ENCODE measurements around the gene WWC2. TPM values are rescaled to one million over a fixed set of nuclear protein-coding genes. Genes with fewer than 3 reads are reported as not detected.

WWC2 gene
- total RNA-seq, 1 donor from 2014 or later: 221 TPM

DNA sequence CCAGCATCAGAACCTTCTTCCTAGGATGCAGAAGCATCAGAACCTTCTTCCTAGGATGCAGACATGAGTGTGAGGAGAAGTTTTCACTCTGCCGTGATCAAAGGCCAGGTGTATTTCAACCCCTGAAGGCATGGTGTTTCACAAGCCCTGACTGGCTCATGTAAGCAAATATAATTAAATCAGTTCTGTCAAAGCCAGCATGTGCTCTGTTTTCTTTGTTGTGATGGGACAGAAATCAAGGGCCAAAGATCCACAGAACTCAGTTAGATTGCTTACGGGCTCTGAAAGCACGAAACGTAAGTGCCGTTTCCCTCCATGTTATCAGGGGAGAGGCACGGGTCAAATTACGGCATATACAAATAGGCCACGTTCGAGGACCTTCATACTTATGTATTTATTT, 255.2 kb downstream of the WWC2 start:
- no peak for DNase-seq (ENCODE audit: low read depth)

DNA sequence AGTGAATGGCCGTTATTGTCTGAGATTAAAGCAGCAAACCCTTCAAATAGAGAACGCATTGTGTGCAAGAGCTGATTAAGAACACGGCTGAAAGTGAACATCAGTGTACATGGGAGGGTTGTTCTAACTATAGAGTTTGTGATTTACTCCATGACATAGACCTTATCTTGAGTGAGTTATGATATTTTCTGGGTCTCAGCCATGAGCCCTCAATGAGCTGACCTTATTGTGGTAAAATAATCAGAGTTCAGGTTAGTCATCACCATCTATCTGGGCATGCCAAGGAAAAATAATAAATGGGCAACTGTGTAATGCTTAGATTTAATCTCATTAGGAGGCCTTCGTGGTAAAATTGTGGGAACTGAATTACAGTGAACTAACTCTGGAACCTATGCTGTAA, 256.3 kb downstream of the WWC2 start:
- DNase-seq (ENCODE audit: low read depth): peak; percentile 49

DNA sequence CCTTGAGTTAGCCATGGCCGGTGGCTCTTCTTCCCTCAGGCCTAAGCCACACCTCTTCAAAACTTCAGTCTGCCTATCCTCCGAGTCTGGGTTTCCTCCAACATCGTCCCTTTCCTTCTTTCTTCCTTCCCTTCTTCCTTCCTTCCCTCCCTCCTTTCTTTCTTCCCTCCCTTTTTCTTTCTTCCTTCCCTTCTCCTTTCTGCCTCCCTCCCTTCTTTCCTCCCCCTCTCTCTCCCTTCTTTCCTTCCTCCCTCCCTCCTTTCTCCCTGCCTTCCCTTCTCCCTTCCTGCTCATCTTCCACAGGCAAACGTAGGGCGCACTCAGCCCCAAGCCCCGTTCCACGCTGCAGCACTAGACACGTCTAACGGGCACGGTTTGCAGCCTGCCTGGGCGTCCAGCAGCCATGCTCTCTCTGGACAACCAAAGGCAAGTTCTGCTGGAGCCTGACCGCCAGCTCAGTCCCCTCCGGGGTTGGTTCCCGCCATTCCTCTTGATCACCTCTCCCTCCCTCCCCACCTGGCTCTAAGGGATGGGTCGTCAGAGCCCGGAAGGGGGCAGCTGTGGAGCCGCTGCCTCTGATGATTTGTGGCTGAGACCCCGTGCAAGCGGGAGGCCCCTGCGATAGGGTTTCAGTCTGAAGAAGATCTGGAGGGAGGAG, 257.2 kb downstream of the WWC2 start:
- no peak for DNase-seq (ENCODE audit: low read depth)

DNA sequence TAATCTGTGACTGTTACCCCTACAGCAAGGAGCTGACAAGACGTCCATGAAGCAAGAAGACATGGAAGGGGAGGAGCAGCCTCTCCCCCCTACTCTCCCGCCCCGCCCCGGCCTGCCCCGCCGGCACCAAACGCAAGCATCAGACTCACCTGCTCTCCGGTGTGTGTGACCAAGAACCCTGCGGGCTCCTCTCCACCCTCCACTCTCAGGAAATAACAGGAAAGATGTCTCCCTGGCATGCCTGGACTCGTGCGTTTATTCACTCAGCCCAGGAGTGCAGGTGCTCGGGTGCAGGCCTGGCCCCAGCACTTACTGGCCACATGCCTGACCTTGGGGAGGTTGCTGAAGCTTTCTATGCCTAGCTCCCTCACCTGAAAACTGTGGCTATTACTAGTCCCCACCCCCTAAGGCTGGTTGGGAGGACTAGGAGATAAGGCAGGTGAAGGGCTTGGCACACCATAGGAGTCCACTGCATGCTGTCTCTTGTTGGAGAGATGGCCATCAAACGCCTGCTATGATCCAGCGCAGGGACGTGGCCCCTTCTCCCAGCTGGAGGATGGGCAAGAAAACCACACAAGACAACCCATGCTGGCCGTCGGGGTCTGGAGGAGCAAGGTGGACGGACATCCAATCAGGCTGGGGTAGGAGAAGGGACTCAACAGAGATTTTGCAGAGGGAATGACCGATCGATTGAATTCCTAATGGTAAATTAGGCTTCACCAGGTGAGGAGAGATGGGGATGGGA, 258.0 kb downstream of the WWC2 start:
- DNase-seq (ENCODE audit: low read depth): no peak

DNA sequence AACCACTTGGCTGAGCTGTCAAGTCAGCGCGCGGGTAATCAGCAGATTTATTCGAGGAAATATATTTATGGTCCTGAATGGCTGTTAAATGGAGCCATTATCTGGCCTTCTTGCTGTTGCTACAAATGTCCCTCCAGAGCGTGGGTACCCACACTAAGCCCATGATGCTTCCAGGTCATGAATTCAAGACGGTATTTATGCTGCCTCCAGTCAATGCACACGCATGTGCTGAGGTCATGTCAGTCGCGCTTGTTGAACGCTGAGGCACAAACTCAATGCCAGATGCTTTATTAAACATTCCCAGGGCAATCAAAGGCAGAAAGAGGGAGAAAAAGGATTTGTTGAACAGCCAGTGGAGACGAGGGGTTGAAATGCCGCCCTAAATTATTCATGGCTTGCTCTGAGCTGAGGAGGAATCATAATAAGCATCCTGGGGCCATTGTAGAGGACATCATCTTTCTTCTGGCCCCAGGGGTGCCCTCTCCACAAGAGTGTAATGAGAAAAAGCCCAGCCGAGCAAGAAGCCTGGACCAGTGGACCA, 259.2 kb downstream of the WWC2 start:
- no peak for DNase-seq (ENCODE audit: low read depth)

DNA sequence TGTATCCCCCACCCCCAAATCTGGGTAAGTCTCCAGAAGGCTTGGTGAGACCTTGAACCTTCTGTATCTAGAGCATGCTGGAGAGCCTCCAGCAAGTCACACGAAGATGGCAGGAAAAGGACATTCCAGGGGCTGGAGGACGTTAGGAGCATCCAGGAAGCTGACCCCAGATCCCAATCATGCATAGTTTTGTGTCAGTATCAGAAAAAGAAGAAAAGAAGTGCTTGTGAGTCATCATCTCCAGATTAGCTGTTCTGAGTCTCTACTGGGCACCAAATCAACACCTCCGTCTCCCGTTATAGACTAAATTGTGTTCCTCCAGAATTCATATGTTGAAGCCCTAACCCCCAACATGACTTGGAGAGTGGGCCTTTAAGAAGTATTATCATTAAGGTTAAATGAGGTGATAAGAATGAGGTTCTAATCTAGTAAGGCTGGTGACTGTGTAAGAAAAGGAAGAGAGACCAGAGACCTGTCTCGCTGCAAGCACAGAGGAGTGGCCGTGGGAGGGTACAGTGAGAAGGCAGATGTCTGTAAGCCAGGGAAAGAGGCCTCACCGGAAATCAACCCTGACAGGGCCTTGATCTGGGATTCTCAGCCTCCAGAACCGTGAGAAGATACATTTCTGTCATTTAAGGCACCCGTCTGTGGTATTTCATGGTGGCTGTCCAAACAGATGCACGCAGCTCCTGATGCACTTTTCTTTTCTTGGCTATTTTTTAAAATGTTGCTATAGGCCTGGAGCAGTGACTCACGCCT, 261.3 kb downstream of the WWC2 start:
- DNase-seq (ENCODE audit: low read depth): no peak

DNA sequence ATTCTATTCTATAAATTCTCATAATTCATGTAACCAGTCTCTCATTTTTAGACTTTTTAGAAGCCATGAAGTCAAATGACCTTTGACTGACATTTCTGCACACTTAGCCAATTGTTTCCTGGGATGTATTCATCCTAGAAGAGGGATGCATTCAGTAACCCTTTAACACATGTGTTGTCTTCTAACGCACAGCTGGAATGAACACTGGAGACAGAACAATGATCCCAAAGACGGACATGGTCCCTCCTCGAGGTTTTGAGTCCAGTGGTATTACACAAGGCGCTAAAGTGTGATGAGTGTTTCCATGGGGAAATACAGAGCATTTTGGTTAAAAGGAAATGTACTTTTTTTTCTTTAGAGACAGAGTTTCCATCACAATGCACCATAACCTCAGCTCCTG, 263.0 kb downstream of the WWC2 start:
- DNase-seq (ENCODE audit: low read depth): no peak

DNA sequence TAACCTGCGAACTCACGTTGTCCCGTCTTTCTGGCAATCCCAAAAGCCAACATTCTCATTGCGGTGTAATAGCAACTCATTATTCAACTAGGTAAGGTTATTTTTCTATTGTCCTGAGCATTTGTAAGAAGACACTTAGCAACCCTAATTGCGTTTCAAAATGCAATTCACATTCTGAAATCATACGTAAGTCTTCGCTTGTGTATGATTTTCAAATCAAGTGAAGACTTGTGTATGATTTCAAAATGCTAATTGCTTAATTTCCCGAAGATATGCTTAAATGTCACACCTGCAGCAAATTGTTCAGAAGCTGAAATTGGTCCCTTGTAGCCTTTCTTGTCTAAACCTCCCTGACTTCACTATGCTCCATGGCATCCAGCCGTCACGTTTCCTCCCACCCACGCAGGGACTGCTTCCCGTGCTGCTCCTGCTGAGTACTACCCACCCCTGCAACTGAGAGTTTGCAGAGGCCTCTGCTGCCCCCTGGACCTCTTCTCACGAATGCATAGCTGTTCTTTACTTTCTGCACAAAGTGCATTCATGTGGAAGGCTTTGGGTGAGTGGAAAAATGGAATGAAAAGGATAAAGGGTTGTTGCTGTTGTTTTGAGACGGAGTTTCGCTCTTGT, 264.0 kb downstream of the WWC2 start:
- DNase-seq (ENCODE audit: low read depth): peak; percentile 26

DNA sequence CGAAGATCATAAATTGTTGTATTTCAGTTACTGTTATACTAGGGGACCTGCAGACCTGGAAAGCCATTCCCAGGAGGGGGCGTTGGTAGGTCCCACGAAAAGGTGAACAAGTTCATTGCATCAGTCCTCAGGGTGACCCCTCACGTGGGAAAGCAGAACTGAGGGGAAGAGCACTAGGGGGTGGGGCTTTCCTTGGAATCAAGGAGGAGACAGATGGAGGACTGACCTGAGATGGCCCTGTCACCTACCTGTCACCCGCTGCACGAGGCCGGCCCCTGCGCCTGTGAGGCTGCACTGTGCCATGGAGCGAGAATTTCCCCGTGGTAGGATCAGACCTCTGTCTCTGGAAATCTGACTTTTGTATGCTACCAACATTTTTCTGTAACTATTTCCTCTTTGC, 265.0 kb downstream of the WWC2 start:
- DNase-seq (ENCODE audit: low read depth): no peak

DNA sequence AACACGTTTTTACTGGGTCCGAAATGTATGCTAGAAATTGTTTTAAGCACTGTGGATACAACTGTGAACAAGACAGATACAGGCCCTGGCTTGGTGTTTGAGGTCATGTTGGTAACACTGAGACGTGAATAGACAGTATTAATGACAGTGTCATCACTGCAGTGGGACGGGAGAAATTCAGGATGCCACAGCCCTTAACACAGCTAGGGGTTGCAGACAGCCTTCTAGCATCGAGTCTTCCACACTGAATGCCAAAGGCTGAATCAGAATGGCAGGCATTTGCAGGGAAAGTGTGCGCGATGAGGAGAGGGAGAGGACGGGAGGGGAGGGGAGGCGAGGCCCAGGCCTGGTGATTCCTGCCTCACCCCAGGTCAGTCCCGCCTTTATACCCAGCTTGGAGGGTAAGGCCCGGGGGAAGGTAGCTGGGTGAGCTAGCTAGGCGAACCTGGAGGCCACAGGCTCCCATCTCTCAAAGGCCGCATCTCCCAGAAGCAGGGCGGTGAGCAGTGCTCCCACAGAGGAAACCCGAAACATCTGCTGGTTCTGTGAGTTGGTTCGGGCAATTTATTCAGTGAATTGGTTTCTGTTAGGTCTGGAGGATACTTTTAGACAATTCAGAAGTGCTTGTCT, 267.3 kb downstream of the WWC2 start:
- no peak for DNase-seq (ENCODE audit: low read depth)

DNA sequence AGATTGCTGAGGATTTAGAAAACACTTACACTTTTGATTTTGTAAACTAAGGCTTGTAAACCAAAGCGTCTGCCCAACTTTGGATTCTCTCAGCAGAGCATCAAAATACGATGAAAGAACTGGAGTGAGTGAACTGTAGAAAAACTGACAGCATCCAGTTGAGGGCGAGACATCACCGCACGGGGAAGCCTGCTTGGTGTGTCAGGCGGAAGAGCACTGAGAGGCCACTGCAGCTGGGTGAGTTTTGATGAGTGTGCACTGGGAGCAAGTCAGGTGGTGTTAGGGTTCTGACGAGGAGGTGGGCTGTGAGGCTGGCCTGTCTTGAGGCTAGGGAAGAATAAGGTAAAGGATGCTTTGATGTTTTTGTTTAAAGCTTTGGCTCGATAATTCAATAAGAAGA, 270.0 kb downstream of the WWC2 start:
- no peak for DNase-seq (ENCODE audit: low read depth)

Other genes starting within 250 kb of the WWC2 start
- gene DCTD, start 181.9 kb upstream of the WWC2 start, total RNA-seq: 113 and 139 TPM in 2 replicates
- not detected in 2 replicates for gene CLDN22, start 221.0 kb downstream of the WWC2 start, total RNA-seq
- not detected in 2 replicates for gene CLDN24, start 223.2 kb downstream of the WWC2 start, total RNA-seq

All from renal cortical epithelial cell (primary cell).